ENCODE measurements around the gene PHACTR3.

PHACTR3 gene

DNA sequence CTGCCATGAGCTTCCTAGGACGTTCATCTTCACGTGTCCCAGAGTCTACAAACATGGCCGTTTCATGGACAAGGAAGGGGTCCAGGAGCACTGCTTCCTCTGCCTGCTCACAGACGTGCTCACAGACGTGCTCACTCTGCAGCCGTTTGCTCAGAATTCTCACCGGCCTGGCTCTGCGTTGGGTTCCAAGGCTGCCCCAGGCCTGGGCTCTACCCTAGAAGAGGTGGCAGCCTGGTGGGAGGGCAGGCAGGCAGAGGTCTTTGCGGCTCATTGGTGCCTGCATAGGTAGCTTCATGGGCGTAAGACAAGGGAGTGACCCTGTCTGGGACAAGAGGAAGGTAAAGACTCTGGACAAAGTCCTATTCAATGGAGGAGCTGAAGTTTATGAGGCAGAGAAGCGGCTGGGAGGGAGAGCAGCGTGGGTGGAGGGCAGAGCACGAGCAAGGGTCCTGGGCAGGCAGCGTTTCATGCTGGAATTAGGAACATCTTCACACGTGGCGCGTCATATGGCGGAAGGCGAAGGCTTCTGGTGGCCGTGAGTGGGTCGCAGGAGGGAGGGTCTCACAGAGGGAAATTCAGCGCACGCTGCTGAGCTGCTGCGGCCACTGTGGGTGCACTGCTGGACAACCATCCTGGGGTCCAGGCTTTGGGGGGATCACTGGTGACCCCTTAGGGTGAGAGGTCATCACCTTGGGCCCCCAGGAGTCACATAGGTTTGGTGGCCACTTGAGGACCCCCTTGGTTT lies 138.2 kb downstream of the PHACTR3 start:
- Histone ChIP-seq H3K23ac (ENCODE audit: low read length) (no peak overlapping the region), H3K27me3 (ENCODE audit: insufficient read depth, low read length) (no peaks in the 10 kb centered on the region), H3K9me3 (ENCODE audit: insufficient read depth, low read depth, low read length) (peaks cover 35% of the 10 kb centered on the region), H3K4me3 (ENCODE audit: low read depth, low read length) (no peak overlapping the region), H3K4me1 (ENCODE audit: control insufficient read depth in 1 of 2, insufficient read depth in 2 of 2, low read length in 2 of 2) (no peaks in the 10 kb centered on the region), H4K91ac (ENCODE audit: low read depth, low read length) (no peak overlapping the region), H3K36me3 (ENCODE audit: control insufficient read depth in 1 of 2, insufficient read depth in 2 of 2, low read length in 2 of 2) (no peaks in the 10 kb centered on the region), H3K14ac (ENCODE audit: low read length) (no peak overlapping the region), H3K9ac (ENCODE audit: low read length) (no peak overlapping the region), H3K79me1 (ENCODE audit: low read length) (no peaks in the 10 kb centered on the region), H2BK5ac (ENCODE audit: low read depth, low read length, poor library complexity) (no peak overlapping the region), H3K79me2 (ENCODE audit: control insufficient read depth, insufficient read depth, low read length, poor library complexity) (no peaks in the 10 kb centered on the region), H3K18ac (ENCODE audit: low read length) (no peak overlapping the region), H4K8ac (ENCODE audit: low read depth, low read length) (no peak overlapping the region), H3K27ac (ENCODE audit: low read depth, low read length) (no peak overlapping the region), H4K12ac (ENCODE audit: low read depth, low read length) (no peak overlapping the region), H2AFZ (ENCODE audit: insufficient read depth, low read length, poor library complexity) (no peak overlapping the region), H3K4ac (ENCODE audit: low read depth, low read length) (no peak overlapping the region), H2BK12ac (ENCODE audit: low read length) (no peak overlapping the region), H3K4me2 (ENCODE audit: low read length) (no peak overlapping the region), H2BK120ac (ENCODE audit: insufficient read depth, low read length, poor library complexity) (no peak overlapping the region), H2AK5ac (ENCODE audit: low read length) (no peak overlapping the region)
- no CpG with 5 or more reads among the region's 24 CpGs for whole genome bisulfite sequencing (ENCODE audit: extremely low coverage, insufficient coverage, insufficient read length)
- DNase-seq, result no peak

DNA sequence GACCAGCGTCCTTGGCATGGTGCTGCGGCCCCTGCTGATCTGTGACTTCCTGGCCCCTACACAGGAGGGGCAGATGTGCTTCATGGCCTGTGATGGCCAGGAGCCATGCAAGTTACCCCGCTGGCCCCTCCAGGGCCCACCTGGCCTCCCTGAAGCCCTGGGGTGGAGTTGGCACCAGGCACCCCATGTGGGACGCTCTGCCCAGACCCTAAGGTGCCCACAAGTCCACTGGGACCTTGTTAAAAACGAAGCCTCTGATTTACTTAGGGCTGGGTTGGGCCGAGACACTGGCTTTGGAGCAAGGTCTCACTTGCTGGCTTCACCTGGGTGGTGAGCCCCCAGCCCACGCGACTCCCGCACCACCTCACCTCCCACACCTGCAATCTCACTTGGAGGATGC lies 139.0 kb downstream of the PHACTR3 start:
- Histone ChIP-seq H3K79me2 (ENCODE audit: control insufficient read depth, insufficient read depth, low read length, poor library complexity) (no peaks in the 10 kb centered on the region), H2AFZ (ENCODE audit: insufficient read depth, low read length, poor library complexity) (no peak overlapping the region), H2BK12ac (ENCODE audit: low read length) (no peak overlapping the region), H4K91ac (ENCODE audit: low read depth, low read length) (no peak overlapping the region), H2AK5ac (ENCODE audit: low read length) (no peak overlapping the region), H3K9ac (ENCODE audit: low read length) (no peak overlapping the region), H3K4me2 (ENCODE audit: low read length) (no peak overlapping the region), H4K12ac (ENCODE audit: low read depth, low read length) (no peak overlapping the region), H3K79me1 (ENCODE audit: low read length) (no peaks in the 10 kb centered on the region), H3K36me3 (ENCODE audit: control insufficient read depth in 1 of 2, insufficient read depth in 2 of 2, low read length in 2 of 2) (no peaks in the 10 kb centered on the region), H3K4me1 (ENCODE audit: control insufficient read depth in 1 of 2, insufficient read depth in 2 of 2, low read length in 2 of 2) (no peaks in the 10 kb centered on the region), H3K23ac (ENCODE audit: low read length) (no peak overlapping the region), H2BK120ac (ENCODE audit: insufficient read depth, low read length, poor library complexity) (no peak overlapping the region), H3K27me3 (ENCODE audit: insufficient read depth, low read length) (no peaks in the 10 kb centered on the region), H2BK5ac (ENCODE audit: low read depth, low read length, poor library complexity) (no peak overlapping the region), H4K8ac (ENCODE audit: low read depth, low read length) (no peak overlapping the region), H3K18ac (ENCODE audit: low read length) (no peak overlapping the region), H3K9me3 (ENCODE audit: insufficient read depth, low read depth, low read length) (peaks cover 28% of the 10 kb centered on the region), H3K4me3 (ENCODE audit: low read depth, low read length) (no peak overlapping the region), H3K14ac (ENCODE audit: low read length) (no peak overlapping the region), H3K4ac (ENCODE audit: low read depth, low read length) (no peak overlapping the region), H3K27ac (ENCODE audit: low read depth, low read length) (no peak overlapping the region)
- WGBS (ENCODE audit: extremely low coverage, insufficient coverage, insufficient read length), result no CpG with 5 or more reads among the region's 9 CpGs
- DNase-seq, result no peak

DNA sequence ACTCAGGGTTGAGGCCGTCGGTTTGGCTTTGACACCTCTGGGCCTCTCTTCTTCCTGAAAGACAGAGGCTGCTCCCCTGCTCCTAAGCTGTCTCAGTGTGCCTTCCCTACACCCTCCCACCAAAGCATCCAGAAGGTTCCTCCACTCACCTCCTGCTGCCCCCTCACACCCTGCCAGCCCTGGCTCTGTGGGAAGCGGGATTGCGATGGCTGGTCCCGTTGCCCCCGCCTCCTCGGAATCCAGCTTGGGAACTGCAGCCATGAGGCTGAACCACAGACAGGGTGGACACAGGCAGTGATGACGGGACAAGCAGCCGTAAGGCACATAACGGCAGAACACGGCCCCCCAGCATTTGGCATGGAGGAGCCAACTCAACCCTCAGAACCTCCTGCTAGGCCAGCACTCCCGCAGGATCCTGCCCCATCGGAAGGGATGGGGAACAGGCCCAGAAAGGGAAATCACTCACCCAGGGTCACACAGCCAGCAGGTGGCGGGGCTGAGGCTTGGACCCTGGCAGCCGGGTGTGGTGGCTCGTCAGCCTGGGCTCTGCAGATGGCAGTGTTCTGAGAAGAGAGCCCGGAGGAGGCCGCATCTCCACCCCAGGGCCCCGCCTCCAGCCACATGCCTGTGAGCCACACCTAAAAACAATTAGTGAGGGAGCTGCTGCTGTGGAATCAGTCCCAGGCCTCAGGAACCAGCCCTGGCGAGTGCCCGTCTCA lies 139.6 kb downstream of the PHACTR3 start:
- Histone ChIP-seq H3K9me3 (ENCODE audit: insufficient read depth, low read depth, low read length) (peaks cover 22% of the 10 kb centered on the region), H3K18ac (ENCODE audit: low read length) (no peak overlapping the region), H3K36me3 (ENCODE audit: control insufficient read depth in 1 of 2, insufficient read depth in 2 of 2, low read length in 2 of 2) (no peaks in the 10 kb centered on the region), H4K12ac (ENCODE audit: low read depth, low read length) (no peak overlapping the region), H2AFZ (ENCODE audit: insufficient read depth, low read length, poor library complexity) (no peak overlapping the region), H3K14ac (ENCODE audit: low read length) (no peak overlapping the region), H4K91ac (ENCODE audit: low read depth, low read length) (no peak overlapping the region), H4K8ac (ENCODE audit: low read depth, low read length) (no peak overlapping the region), H2BK12ac (ENCODE audit: low read length) (no peak overlapping the region), H3K4me2 (ENCODE audit: low read length) (no peak overlapping the region), H3K4me1 (ENCODE audit: control insufficient read depth in 1 of 2, insufficient read depth in 2 of 2, low read length in 2 of 2) (no peaks in the 10 kb centered on the region), H2BK120ac (ENCODE audit: insufficient read depth, low read length, poor library complexity) (no peak overlapping the region), H3K4ac (ENCODE audit: low read depth, low read length) (no peak overlapping the region), H3K27ac (ENCODE audit: low read depth, low read length) (no peak overlapping the region), H3K9ac (ENCODE audit: low read length) (no peak overlapping the region), H3K23ac (ENCODE audit: low read length) (no peak overlapping the region), H2AK5ac (ENCODE audit: low read length) (no peak overlapping the region), H3K79me1 (ENCODE audit: low read length) (no peaks in the 10 kb centered on the region), H3K79me2 (ENCODE audit: control insufficient read depth, insufficient read depth, low read length, poor library complexity) (no peaks in the 10 kb centered on the region), H3K4me3 (ENCODE audit: low read depth, low read length) (no peak overlapping the region), H3K27me3 (ENCODE audit: insufficient read depth, low read length) (no peaks in the 10 kb centered on the region), H2BK5ac (ENCODE audit: low read depth, low read length, poor library complexity) (no peak overlapping the region)
- no peak for DNase-seq
- WGBS (ENCODE audit: extremely low coverage, insufficient coverage, insufficient read length), result no CpG with 5 or more reads among the region's 21 CpGs

GRCh38 chr20:59744756-59745155 lies 140.4 kb downstream of the PHACTR3 start:
- Histone ChIP-seq H3K79me1 (ENCODE audit: low read length) (no peaks in the 10 kb centered on the region), H3K36me3 (ENCODE audit: control insufficient read depth in 1 of 2, insufficient read depth in 2 of 2, low read length in 2 of 2) (no peaks in the 10 kb centered on the region), H3K14ac (ENCODE audit: low read length) (no peak overlapping the region), H3K27ac (ENCODE audit: low read depth, low read length) (no peak overlapping the region), H3K23ac (ENCODE audit: low read length) (no peak overlapping the region), H3K79me2 (ENCODE audit: control insufficient read depth, insufficient read depth, low read length, poor library complexity) (no peaks in the 10 kb centered on the region), H2AK5ac (ENCODE audit: low read length) (no peak overlapping the region), H4K8ac (ENCODE audit: low read depth, low read length) (no peak overlapping the region), H3K4me2 (ENCODE audit: low read length) (no peak overlapping the region), H3K4me3 (ENCODE audit: low read depth, low read length) (no peak overlapping the region), H2BK120ac (ENCODE audit: insufficient read depth, low read length, poor library complexity) (no peak overlapping the region), H2BK12ac (ENCODE audit: low read length) (no peak overlapping the region), H3K4me1 (ENCODE audit: control insufficient read depth in 1 of 2, insufficient read depth in 2 of 2, low read length in 2 of 2) (no peaks in the 10 kb centered on the region), H3K18ac (ENCODE audit: low read length) (no peak overlapping the region), H4K91ac (ENCODE audit: low read depth, low read length) (no peak overlapping the region), H2BK5ac (ENCODE audit: low read depth, low read length, poor library complexity) (no peak overlapping the region), H3K27me3 (ENCODE audit: insufficient read depth, low read length) (no peaks in the 10 kb centered on the region), H3K4ac (ENCODE audit: low read depth, low read length) (no peak overlapping the region), H3K9ac (ENCODE audit: low read length) (no peak overlapping the region), H2AFZ (ENCODE audit: insufficient read depth, low read length, poor library complexity) (no peak overlapping the region), H4K12ac (ENCODE audit: low read depth, low read length) (no peak overlapping the region), H3K9me3 (ENCODE audit: insufficient read depth, low read depth, low read length) (peaks cover 20% of the 10 kb centered on the region)
- no CpG with 5 or more reads among the region's 11 CpGs for WGBS (ENCODE audit: extremely low coverage, insufficient coverage, insufficient read length)
- DNase-seq, result no peak
